GM18508 (cell line): ENCODE data around the gene MAOA.
"Not testable (repeated sequence)": the region's sequence is repeated elsewhere in the genome, so short reads cannot be mapped to it uniquely, and the experiment has no call there.

ENCODE experiments used
- ATAC-seq: cut with Tn5 transposase; IDR thresholded peaks from one replicate; pipeline ENCODE4 v1.9.1; 2021; ENCODE audit warnings: moderate number of reproducible peaks; ENCODE audit not compliant: insufficient read depth, unreplicated experiment

MAOA gene

DNA sequence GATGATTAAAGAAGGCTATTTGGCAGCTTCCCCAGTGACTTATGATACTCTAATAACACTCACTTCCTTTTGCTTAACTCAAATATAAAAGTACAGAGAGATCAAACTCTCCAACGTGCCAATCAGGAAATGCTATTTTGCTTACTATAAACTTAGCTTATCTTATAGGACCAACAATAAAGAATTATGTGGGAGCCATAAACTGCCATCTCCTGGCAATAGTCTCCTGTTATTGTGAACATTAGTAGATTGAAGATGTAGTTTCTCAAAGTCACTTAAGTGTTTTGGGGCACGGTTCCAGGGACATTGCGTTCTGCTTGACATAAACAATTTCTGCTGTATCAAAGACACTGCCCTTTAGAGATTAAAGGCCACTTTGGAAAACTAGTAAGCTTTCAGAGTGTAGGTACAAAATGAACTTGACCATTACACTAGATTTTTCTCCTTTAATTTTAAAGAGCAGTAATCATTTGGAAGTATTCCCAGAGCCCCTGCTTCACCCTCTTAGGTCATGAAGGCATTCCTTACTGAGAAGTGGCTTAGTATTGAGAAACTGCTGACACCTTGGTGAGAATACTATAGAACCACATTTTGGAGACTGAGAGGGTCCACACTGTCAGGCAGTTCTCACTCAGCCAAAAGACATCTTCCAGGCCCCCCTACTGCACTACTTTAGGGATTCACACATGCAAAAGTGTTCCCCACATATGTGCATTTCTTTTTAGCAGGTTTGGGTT lies 51.9 kb downstream of the MAOA start:
- ATAC-seq: no peak

DNA sequence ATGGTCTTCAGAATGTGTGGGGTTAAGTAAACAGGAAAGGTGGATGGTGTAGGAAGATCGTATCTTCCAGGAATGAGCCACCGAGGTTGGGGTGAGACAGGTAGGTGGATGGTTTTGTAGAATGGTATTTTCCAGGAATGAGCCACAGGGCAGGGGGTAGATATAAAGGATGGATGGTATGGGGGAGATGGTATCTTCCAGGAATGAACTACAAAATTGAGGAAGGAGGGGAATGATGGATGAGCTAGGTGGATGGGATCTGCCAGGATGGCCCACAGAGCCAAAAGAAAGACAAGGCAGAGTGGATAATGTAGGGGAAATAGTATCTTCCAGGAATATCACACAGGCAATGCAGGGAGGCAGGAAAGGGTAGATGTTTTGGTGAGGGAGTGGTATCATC lies 60.0 kb downstream of the MAOA start:
- ATAC-seq: no peak

DNA sequence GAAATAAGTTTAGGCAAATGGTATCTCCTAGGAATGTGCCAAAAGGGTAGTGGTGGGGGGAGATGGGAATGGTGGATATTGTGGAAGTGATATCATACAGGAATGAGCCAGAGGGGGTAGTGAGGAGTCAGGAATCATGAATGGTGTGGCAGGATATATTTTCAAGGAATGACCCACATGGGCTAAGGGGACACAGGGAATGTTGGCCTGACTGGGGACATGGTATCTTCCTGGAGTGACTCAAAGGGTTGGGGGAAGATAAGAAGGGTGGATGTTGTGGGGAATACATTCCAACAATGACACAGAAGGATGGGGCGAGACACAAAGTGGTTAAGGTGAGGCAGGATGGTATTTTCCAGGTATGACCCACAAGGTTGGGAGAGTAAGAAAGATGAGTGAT lies 60.6 kb downstream of the MAOA start:
- ATAC-seq: no peak

DNA sequence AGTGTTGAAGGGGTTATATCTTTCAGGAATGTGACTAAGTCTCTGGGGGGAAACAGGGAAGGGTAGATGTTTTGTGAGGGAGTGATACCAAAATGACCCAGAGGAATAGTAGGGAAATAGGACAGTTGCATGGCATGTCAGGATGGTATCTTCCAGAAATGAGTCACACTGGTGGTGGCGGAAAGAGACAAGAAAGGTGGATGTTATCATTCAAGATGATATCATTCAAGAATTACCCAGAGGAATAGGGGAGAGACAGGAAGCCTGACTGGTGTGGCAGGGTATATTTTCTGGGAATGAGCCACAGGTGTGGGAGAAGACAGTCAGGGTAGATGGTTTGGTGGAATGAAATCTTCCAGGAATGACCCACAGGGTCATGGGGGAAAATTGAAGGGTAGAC lies 61.1 kb downstream of the MAOA start:
- no peak for ATAC-seq

DNA sequence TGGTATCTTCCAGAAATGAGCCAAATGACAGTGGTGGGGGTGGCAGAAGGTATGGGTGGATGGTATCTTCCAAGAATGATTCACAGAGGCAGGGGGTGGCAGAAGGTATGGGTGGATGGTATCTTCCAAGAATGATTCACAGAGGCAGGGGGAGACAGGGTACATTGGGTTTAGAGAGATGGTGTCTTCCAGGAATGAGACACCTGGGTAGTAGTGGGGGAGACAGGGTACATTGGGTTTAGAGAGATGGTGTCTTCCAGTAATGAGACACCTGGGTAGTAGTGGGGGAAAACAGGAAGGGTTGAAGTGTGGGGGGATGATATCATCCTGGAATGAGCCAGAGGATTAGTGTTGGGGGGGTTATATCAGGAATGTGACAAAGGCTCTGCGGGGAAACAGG lies 62.0 kb downstream of the MAOA start:
- no peak for ATAC-seq

DNA sequence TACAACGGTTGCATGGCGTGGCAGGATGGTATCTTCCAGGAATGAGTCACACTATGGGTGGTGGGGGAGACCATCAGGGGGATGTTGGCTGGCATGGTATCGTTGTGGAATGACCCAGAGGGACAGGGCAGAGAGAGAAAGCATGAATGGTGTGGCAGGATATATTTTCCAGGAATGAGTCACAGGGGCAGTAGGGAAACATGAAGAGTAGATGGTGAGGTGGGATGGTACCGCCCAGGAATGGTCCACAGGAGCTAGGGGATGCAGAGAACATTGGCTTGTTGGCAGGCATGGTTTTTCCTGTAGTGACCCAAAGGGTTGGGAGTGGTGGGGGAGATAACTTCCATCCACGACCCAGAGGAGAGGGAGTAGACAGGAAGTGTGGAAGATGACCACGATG lies 62.4 kb downstream of the MAOA start:
- ATAC-seq: no peak

DNA sequence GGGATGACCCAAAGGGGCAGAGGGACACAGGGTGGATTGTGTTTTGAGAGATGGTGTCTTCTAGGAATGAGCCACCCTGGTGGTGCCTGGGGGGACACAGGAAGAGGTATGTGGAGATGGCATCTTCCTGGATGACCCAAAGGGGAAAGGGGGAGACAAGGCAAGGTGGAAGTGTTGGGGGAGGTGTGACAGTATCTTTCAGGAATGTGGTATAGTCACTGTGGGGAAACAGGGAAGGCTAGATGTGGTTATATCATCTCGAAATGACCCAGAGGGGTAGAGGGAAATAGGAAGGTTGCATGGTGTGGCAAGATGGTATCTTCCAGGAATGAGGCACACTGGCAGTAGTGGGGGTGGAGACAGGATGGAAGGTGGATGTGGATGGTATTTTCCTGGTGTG lies 62.9 kb downstream of the MAOA start:
- ATAC-seq: no peak

DNA sequence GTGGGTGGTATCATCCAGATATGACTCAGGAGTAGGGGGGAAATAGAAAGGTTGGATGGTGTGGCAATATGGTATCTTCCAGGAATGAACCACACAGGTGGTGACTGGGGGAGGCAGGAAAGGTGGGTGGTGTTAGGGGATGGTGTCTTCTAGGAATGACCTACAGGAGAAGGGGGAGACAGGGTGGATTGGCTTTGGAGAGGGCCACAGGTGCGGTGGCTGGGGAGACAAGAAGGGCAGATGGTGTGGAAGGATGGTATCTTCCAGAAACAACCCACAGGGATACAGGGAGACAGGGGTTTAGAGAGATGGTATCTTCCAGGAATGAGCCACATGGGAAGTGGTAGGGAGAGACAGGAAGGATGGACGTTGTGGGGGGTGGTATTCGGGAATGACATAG lies 64.0 kb downstream of the MAOA start:
- no peak for ATAC-seq

DNA sequence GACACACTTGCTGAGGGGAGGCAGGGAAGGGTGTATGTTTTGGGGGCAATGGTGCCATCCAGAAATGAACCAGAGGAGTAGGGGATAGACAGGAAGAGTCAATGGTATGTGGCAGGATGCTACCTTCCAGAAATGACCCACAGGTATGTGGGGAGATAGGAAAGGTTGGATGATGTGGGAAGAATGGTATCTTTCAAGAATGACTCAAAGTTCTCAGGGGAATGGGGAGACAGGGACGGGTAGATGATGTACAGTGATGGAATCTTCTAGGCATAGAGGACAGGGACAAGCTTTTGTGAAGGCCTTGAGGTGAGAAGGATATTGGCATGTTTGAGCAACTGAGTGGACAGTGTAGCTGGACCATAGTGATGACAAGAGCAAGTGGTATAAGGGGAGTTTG lies 64.9 kb downstream of the MAOA start:
- ATAC-seq: no peak

DNA sequence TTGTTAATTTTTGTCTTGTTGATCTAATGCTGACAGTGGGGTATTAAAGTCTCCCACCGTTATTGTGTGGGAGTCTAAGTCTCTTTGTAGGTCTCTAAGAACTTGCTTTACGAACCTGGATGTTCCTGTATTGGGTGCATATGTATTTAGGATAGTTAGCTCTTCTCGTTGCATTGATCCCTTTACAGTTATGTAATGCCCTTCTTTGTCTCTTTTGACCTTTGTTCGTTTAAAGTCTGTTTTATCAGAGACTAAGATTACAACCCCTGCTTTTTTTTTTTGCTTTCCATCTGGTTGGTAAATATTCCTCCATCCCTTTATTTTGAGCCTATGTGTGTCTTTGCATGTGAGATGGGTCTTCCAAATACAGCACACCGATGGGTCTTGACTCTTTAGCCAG lies 69.1 kb downstream of the MAOA start:
- ATAC-seq: not testable (repeated sequence)

DNA sequence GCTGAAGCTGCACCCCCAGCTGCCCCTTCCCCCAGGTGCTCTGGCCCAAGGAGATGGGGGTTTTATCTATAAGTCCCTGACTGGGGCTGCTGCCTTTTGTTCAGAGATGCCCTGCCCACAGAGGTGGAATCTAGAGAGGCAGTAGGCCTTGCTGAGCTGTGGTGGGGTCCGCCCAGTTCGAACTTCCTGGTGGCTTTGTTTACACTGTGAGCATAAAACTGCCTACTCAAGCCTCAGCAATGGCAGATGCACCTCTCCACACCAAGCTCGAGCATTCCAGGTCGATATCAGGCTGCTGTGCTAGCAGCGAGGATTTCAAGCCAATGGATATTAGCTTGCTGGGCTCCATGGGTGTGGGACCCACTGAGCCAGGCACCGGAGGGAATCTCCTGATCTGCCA lies 71.2 kb downstream of the MAOA start:
- ATAC-seq: not testable (repeated sequence)

DNA sequence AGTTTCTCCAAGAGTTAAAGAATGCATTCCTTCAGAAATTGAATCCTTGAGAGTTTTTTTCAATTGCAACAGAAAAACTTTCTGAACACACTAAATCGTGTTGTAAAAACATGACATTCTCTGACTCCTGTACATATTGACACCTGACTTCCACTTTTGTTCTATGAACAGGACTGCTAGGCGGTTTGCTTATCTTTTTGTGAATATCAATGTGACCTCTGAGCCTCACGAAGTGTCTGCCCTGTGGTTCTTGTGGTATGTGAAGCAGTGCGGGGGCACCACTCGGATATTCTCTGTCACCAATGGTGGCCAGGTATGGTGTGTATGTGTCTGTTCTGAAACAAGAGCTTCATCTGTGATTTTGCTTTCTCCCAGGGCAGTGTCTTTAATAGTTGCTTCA lies 71.9 kb downstream of the MAOA start:
- no peak for ATAC-seq

DNA sequence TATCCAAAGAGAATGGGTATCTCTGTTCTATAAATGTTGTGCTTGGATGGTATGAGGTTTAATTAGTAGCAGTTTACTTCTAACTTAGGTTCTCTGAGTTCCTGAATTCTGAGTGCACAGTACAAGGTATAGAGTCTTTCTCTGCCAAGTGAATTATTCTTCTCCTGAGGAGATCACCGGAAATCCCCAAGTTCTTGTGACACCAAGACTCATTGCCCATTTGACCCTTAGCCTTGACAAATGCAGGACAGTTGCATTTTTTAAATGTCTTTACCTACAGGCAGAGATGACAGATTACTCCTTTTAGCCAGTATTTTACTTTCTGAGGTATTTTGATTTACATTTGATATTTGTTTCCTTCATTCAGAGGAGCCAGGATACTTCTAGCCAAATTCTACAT lies 72.9 kb downstream of the MAOA start:
- no peak for ATAC-seq

DNA sequence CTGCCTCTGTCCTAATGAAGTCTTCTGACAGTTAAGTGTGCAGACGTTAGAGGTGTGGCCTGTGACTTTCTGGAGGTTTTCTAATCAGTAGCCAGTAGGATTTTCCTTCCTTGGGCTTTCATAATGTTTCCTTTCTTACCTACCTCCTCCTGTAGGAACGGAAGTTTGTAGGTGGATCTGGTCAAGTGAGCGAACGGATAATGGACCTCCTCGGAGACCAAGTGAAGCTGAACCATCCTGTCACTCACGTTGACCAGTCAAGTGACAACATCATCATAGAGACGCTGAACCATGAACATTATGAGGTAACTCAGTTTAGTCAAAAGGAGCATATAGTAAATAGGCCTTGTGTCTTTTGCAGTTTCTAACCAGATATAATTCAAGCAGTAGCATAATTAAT lies 75.0 kb downstream of the MAOA start:
- ATAC-seq: no peak

DNA sequence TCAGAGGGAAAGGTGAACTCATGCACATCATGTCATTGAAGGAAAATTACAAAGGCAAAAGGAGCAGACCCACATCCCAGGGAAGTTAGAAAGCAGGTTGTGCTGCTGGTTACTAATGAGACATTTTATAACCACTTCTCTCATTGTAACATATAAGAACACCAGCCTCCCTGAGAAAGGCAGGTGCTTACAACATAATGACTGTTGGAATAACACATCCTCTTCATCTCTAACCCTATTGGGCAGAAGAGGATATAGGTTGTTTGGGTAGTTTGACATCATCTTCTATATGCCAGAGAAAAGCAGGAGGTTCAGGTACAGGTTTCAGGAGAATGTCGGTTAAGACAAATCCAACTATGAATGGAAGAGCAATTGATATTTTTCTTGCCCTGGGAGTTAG lies 77.6 kb downstream of the MAOA start:
- ATAC-seq: no peak

DNA sequence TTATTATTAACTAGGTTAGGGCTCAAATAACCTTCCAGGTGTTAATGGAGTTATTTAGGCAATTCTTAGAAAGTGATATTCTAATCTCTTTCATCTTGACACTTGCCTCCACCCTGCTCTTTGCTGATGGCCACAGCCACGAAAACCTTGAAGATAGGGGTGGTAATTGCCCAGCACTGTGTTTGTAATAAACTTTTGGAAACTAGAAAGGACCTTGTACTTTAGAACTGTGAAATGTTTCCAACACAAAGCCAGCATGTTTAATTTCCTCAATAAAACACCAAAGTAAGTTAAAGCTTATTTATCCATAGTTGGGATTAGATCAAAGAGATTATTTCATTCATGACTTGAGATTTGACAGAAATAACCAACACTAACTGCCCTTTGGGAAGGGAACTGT lies 78.3 kb downstream of the MAOA start:
- no peak for ATAC-seq

DNA sequence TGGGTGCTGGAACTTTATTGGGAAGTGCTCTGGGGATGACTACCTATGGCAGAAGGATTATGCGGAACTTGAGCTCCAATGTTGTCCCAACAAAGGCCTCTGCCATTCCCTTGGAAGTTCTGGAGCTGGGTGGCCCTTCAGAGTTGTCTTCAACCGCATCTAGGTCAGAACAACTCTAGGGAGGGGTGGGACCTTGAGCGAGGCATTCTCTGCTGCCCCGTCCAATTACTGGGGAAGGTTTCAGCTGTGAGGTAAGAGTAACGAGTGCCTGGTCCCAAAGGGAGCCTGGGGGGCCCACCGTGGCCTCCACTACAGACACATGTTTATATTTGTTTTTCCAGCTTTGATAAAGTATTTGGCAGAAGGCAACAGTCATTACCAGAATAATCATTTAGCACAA lies 79.4 kb downstream of the MAOA start:
- no peak for ATAC-seq

DNA sequence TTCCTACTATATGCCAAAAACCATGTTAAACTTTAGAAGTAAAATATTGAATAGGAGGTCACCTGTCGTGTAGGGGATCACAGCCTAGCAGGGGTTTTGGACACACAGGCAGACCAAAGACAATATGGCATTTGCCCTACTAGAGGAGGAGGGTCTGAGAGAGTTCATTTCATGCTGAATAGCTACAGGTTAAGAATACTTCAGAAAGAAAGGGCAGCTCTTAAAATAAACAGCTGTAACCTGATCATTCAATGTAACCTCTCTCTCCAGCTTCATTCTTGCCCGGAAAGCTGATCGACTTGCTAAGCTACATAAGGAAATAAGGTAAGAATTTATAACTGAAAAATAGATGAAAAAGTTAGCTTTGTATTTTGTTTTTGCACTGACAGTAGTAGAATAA lies 79.9 kb downstream of the MAOA start:
- ATAC-seq: no peak

DNA sequence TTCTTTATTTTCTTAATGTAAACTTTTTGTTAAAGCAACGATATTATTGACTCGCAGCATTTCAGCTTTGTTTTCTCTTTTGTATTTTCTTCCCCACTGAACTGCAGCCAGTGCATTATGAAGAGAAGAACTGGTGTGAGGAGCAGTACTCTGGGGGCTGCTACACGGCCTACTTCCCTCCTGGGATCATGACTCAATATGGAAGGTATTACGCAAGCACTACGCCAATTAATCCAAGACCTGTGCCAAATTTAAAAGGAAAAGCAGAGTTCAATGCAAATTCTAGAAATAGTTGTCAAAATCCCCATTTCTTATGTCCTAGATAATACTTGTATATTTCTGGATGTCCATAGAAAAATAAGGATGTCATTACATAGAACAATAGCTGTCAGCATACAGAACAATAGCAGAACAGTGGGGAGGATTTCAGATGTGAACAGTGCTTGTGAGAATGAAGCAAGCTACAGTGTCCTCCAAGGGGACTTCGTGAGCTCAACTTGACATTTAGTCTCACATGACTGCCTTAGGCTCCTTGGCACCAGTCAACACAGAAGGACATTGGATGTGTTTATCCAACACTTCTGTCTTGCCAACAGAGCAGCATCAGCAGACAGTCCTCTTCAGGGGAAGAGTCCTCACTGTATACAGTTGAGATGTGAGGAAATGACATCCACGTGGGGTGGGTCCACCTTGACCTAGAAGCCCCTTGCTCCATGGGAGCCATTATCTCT lies 85.9 kb downstream of the MAOA start:
- ATAC-seq: no peak

DNA sequence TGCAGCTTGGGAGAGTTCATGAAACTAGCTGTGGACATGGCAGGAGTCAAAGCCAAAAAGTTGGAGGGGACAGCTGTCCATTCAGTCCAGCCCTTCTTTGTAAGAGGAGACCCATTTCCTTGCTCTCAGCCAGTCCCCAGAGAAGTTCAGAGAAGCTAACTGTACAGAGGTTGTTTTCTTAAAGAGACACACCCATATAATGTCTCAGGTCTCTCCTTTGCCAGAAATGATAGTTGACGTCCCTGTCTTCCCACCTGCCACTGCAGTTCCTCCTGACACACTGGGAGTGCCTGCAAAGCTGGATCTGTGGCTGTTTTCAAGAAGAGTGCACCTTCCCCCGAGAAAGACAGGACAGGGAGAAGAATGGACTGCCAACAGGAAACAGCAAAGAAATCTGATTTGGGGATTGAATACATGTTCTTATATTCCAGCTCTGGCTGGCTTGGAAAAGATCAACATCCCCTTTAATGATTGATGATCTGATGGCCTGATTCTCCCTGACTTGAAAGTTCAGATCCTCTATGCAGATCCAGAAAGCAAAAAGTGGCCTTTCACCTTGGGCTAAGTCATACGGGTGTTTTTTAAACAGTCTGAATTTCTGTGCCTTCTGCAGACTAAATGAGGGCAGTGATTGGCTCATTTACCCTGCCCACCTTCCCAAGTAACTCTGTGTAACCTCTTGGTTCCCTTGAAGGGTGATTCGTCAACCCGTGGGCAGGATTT lies 87.2 kb downstream of the MAOA start:
- no peak for ATAC-seq

DNA sequence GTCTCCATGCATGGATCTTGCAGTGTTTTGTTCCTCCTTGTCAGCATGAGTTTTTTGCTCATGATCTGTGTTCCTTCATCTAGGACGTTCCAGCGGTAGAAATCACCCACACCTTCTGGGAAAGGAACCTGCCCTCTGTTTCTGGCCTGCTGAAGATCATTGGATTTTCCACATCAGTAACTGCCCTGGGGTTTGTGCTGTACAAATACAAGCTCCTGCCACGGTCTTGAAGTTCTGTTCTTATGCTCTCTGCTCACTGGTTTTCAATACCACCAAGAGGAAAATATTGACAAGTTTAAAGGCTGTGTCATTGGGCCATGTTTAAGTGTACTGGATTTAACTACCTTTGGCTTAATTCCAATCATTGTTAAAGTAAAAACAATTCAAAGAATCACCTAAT lies 88.2 kb downstream of the MAOA start:
- no peak for ATAC-seq
